IPS-NIHi7 (cell line): ENCODE measurements around the gene OR4K14.
"Not testable (repeated sequence)": the region's sequence is repeated elsewhere in the genome, so short reads cannot be mapped to it uniquely, and the experiment has no call there.

Experiments
- DNase-seq: peaks from one replicate; pipeline ENCODE4 v3.0.0; 2012; ENCODE audit warnings: mixed read lengths; ENCODE audit errors: extremely low spot score

Gene OR4K14

GRCh38 chr14:20019257-20019865 lies at the start of gene OR4K14:
TSS of gene OR4K14 (minus strand) at chr14:20019307. CDS start at chr14:20015193, 4,114 bp downstream.
- DNase-seq: no peak

- DNase-seq: no peak
These were observed 40.6 kb upstream of the OR4K14 start, which contains the start of gene OR4L1 for GRCh38 chr14:20059745-20060144. TSS of gene OR4L1 (plus strand) at chr14:20060045. CDS start at chr14:20060045, 0 bp downstream.

GRCh38 chr14:20048202-20048601 lies 29.1 kb upstream of the OR4K14 start:
- DNase-seq: no peak

GRCh38 chr14:20044243-20044642 lies 25.1 kb upstream of the OR4K14 start:
- no peak for DNase-seq

- no peak for DNase-seq
These were observed 16.8 kb upstream of the OR4K14 start, which contains the start of gene OR4K13 for GRCh38 chr14:20035938-20036337. TSS of gene OR4K13 (minus strand) at chr14:20036038. CDS start at chr14:20034758, 1,280 bp downstream.

- DNase-seq: no peak
These were observed 16.3 kb upstream of the OR4K14 start for GRCh38 chr14:20035449-20035848.

- no peak for DNase-seq
These were observed 12.0 kb upstream of the OR4K14 start for GRCh38 chr14:20031058-20031457.

GRCh38 chr14:20008156-20008555 lies 11.0 kb downstream of the OR4K14 start:
- no peak for DNase-seq

GRCh38 chr14:20002319-20002718 lies 16.8 kb downstream of the OR4K14 start:
- DNase-seq: no peak

GRCh38 chr14:20001863-20002262 lies 17.2 kb downstream of the OR4K14 start, which contains the start of gene OR4Q2:
TSS of gene OR4Q2 (plus strand) at chr14:20002163.
- no peak for DNase-seq

- no peak for DNase-seq
These were observed 25.7 kb downstream of the OR4K14 start for GRCh38 chr14:19993438-19993837.

- no peak for DNase-seq
These were observed 43.8 kb downstream of the OR4K14 start, which contains the start of gene OR4K15 for GRCh38 chr14:19975291-19975690. TSS of gene OR4K15 (plus strand) at chr14:19975591. CDS start at chr14:19975591, 0 bp downstream.

- DNase-seq: no peak
These were observed 44.3 kb downstream of the OR4K14 start for GRCh38 chr14:19974844-19975243.

GRCh38 chr14:19969735-19970134 lies 49.4 kb downstream of the OR4K14 start:
- not testable (repeated sequence) for DNase-seq
